Panc1 (cell line): ENCODE results near the gene TRPC3. TPM values are rescaled to one million over a fixed set of nuclear protein-coding genes. Genes with fewer than 3 reads are reported as not detected.

Experiments used
- ATAC-seq: fragments of 200-7000 bp; cut with Tn5 transposase; 2 replicates; pipeline ENCODE4 v1.9.1; 2020; ENCODE audit warnings: mild to moderate bottlenecking, moderate library complexity
- BruUV-seq: library from RNA; stranded (reverse); fragments of 400-500 nt; replicated peaks from 2 replicates; lab custom pipeline; 2021; lab: Mats Ljungman, UMichigan
- CTCF ChIA-PET: fragments of 300-600 bp; sonication (Branson Sonifier 250); formaldehyde crosslinking; loops from one replicate; lab custom pipeline; 2022; ENCODE audit warnings: antibody characterized with exemption; lab: Charles Lee
- POLR2A ChIA-PET: fragments of 300-600 bp; sonication (Branson Sonifier 250); formaldehyde crosslinking; loops from one replicate; lab custom pipeline; 2022; ENCODE audit warnings: antibody characterized with exemption; lab: Charles Lee
- DNase-seq: peaks from one replicate; pipeline ENCODE4 v3.0.0-alpha.2; 2010; ENCODE audit warnings: low read depth, low spot score
- H3K27ac ChIP-seq: 2 replicates; pipeline ENCODE4 v1.5.1; 2011; ENCODE audit warnings: mild to moderate bottlenecking, low read length, inconsistent platforms
- H3K27me3 ChIP-seq: fragments of 200-500 bp; sonication (Bioruptor generic); 2 replicates; pipeline ENCODE4 v1.6.0; 2014; ENCODE audit warnings: low read length, inconsistent platforms; ENCODE audit not compliant: control insufficient read depth, insufficient read depth
- H3K36me3 ChIP-seq: fragments of 200-500 bp; sonication (Bioruptor generic); 2 replicates; pipeline ENCODE4 v1.5.1; 2014; ENCODE audit warnings: inconsistent platforms, mild to moderate bottlenecking, low read length, moderate library complexity; ENCODE audit not compliant: control insufficient read depth, insufficient read depth
- H3K4me1 ChIP-seq: 2 replicates; pipeline ENCODE4 v1.5.1; 2011; ENCODE audit warnings: inconsistent platforms, mild to moderate bottlenecking, low read length, moderate library complexity; ENCODE audit not compliant: control insufficient read depth, insufficient read depth
- H3K4me3 ChIP-seq, 2 experiments: 2 replicates each; pipeline ENCODE4 v1.5.1; 2011 to 2012; ENCODE audit warnings: low read depth in 2 of 2, low read length in 2 of 2, mild to moderate bottlenecking in 2 of 2, inconsistent platforms in 1 of 2, moderate library complexity in 1 of 2
- H3K9me3 ChIP-seq: fragments of 200-500 bp; sonication (Bioruptor generic); 2 replicates; pipeline ENCODE4 v1.5.1; 2014; ENCODE audit warnings: low read depth, mild to moderate bottlenecking, inconsistent platforms, low read length, moderate library complexity; ENCODE audit not compliant: control insufficient read depth, insufficient read depth
- CTCF ChIP-seq: fragments of 450-650 bp; IDR thresholded peaks from 2 replicates; pipeline ENCODE4 v1.5.1; 2017; ENCODE audit warnings: mild to moderate bottlenecking
- POLR2AphosphoS5 ChIP-seq: IDR thresholded peaks from 2 replicates; pipeline ENCODE4 v1.6.1; 2012; ENCODE audit warnings: mild to moderate bottlenecking, low read depth, low read length, moderate library complexity
- REST ChIP-seq, 2 experiments: IDR thresholded peaks; 2 replicates each; pipeline ENCODE4 v1.6.1; 2011 to 2012; ENCODE audit warnings: low read depth in 2 of 2, control low read depth in 1 of 2, low read length in 1 of 2, mild to moderate bottlenecking in 1 of 2, moderate library complexity in 1 of 2; ENCODE audit not compliant: insufficient read depth in 1 of 2
- SIN3A ChIP-seq: IDR thresholded peaks from 2 replicates; pipeline ENCODE4 v1.6.1; 2012; ENCODE audit warnings: low read depth, mild to moderate bottlenecking, low read length, moderate library complexity, borderline replicate concordance; ENCODE audit not compliant: insufficient read depth
- TCF7L2 ChIP-seq: IDR thresholded peaks from 2 replicates; pipeline ENCODE4 v1.6.1; 2011; ENCODE audit warnings: mild to moderate bottlenecking, low read depth, low read length, inconsistent platforms
- in situ Hi-C: cut with HindIII; loops from 2 replicates; pipeline ENCODE4 v1.10.0; 2016; ENCODE audit warnings: low sequenced_read_pairs, low pct_unique_long_range_greater_than_20kb
- intact Hi-C: fragments of 100-400 bp; cut with micrococcal nuclease; formaldehyde crosslinking; loops from one replicate; pipeline ENCODE4 v1.10.0; 2022; ENCODE audit not compliant: unreplicated experiment
- total RNA-seq: library from RNA; stranded (reverse); gene quantifications from one replicate; pipeline ENCODE4 v1.2.1, GENCODE V29; 2021; ENCODE audit not compliant: unreplicated experiment

TRPC3 gene
- total RNA-seq, 1 experiment from 2014 or later: 0.08 TPM

GRCh38 chr4:121881158-121881557, 70.7 kb downstream of the TRPC3 start:
- CTCF ChIA-PET: no interaction called here
- no peaks in the 10 kb centered on the region; the same call in 1 of the 2 replicates for H3K36me3 ChIP-seq
- intact Hi-C loops: no loop called here

GRCh38 chr4:121879135-121879534, 72.7 kb downstream of the TRPC3 start:
- in situ Hi-C loops: no loop called here
- intact Hi-C loops: no loop called here
- POLR2A ChIA-PET: no interaction called here
- no peak for TF ChIP-seq REST (IDR thresholded peaks at IDR 0.05; ENCODE audit: insufficient read depth in 1 of 2, low read depth in 2 of 2, low read length in 1 of 2)
- TF ChIP-seq POLR2AphosphoS5: no peak
- no peak for TF ChIP-seq SIN3A
- no peak for TF ChIP-seq CTCF
- TF ChIP-seq TCF7L2: no peak
- Histone ChIP-seq H3K27me3 (peaks cover 3% of the 10 kb centered on the region; the same call in 1 of the 2 replicates), H3K9me3 (no peaks in the 10 kb centered on the region), H3K36me3 (no peaks in the 10 kb centered on the region; the same call in 1 of the 2 replicates), H3K4me3 (no peak overlapping the region), H3K4me1 (no peaks in the 10 kb centered on the region), H3K27ac (no peak overlapping the region)
- ATAC-seq (no peak), DNase-seq (no peak)
- no TSS peak for BruUV-seq
- CTCF ChIA-PET: interaction anchor here (0.7 kb wide), 1 partner anchor 9 kb away, joined by 3 read pairs; no protein-coding TSS in a partner anchor

More at GRCh38 chr4:121881158-121881557, 70.7 kb downstream of the TRPC3 start:
- POLR2A ChIA-PET: no interaction called here
- H3K9me3 ChIP-seq: no peaks in the 10 kb centered on the region
- TF ChIP-seq REST (IDR thresholded peaks at IDR 0.05; ENCODE audit: insufficient read depth in 1 of 2, low read depth in 2 of 2, low read length in 1 of 2): no peak
- no peak for TF ChIP-seq SIN3A
- no peak for TF ChIP-seq CTCF
- TF ChIP-seq TCF7L2: no peak
- no peak for TF ChIP-seq POLR2AphosphoS5
- no peak for DNase-seq
- ATAC-seq: no peak
- H3K27ac ChIP-seq: no peak overlapping the region
- no peak overlapping the region for H3K4me3 ChIP-seq
- no TSS peak for BruUV-seq
- in situ Hi-C loops: no loop called here
- H3K27me3 ChIP-seq: peaks cover 3% of the 10 kb centered on the region; the same call in 1 of the 2 replicates
- H3K4me1 ChIP-seq: no peaks in the 10 kb centered on the region
